ENCODE measurements around the gene HORMAD2.

Gene HORMAD2, protein sequence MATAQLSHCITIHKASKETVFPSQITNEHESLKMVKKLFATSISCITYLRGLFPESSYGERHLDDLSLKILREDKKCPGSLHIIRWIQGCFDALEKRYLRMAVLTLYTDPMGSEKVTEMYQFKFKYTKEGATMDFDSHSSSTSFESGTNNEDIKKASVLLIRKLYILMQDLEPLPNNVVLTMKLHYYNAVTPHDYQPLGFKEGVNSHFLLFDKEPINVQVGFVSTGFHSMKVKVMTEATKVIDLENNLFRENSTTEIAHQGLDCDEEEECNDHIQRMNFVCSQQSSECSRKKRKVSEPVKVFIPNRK

GRCh38 chr22:30079952-30080533 is at the start of gene HORMAD2:
Gene HORMAD2, plus strand, starts transcription at chr22:30080464. Its CDS starts 13,489 bp downstream, at chr22:30093953.
- DNase-seq (ENCODE audit: low read depth): no peak

- no peak for DNase-seq (ENCODE audit: low read depth)
Measured at GRCh38 chr22:30031328-30031727, 48.9 kb upstream of the HORMAD2 start.

DNA sequence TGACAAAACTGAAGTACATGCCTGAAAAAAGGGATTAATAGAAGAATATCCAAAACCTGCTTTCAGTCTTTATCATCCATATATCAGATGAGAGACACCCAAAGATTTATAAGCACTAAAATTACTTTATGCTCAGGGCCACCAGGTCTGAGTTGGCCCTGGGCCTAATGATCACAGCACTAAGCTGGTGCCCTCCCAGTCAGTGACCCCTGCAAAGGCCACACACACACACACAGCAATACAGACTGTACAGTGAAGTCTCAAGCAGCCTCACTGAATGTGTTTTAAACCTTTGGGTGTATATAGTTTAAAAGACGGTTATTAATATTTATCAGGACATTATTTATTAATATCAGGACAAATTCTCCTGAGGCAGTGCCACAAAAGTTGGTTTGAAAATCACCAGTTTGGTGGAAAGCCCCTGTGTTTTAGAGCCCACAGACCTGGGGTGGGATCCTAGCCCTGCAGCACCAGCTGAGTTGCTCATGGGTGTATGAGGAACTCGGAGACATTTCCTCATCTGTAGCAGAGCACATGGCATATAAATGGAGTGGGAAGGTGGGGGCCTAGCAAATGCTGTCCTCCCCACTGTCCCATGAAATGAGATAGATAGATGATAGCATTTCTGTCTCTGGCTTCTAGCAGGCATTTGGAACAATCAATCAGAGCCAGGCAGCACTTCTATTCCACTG is 48.4 kb upstream of the HORMAD2 start:
- no peak for DNase-seq (ENCODE audit: low read depth)

DNA sequence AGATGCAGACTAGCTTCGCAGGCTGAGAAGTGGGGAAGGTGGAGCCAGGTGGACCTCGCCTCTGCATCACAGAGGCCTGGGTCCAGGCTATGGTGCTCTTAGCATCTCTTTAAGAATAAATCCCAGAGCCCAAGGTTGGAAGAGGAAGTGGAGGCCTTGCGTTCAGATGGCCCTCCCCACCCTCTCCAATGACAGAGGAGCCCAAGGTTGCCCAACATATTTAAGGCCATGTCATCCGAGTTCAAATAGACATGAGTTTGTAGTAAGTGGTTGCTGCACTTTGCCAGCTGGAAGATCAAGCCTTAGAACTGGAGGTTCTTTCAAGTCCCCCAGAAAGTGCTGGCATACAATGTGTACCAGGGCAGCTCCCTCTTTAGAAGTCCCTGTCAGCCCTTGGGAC is 47.1 kb upstream of the HORMAD2 start:
- no peak for DNase-seq (ENCODE audit: low read depth)

DNA sequence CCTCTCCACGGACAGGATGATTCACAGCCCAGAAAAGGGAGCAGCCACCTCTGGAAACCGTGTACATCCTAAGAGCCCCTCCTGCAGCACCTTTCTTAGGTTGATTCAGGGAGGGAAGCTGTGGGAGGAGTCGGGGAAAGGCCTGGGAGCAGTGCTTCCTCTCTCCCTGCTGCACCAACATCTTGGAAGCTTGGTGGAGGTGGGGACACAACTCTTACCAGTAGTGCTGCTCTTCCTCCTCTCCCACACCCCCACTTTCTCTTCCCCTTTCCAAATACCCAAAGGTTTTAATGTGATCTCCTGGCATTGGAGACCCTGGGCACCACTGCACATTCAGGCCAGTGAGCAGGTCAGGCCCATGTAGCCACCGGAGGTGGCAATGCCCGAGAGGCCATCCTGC is 46.4 kb upstream of the HORMAD2 start:
- DNase-seq (ENCODE audit: low read depth): no peak

DNA sequence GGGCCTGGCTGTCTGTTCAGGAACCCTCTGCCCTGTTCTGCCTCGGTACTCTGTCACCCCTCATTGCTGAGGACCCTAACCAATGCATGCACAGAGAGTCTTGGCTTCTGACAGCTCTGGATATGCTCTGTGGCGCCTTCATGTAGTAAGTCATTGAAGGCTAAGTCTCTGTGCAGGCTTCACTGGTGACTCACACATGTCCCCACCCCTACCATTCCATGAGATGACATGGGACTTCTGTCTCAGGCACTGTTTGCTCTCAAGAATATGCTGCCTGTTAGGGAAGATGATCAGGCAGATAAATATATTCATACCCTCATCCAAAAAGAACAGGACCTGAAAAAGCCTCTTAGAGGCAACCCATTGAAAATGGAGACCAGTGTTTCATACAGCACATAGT is 43.6 kb upstream of the HORMAD2 start:
- no peak for DNase-seq (ENCODE audit: low read depth)

GRCh38 chr22:30038219-30038618 is 42.0 kb upstream of the HORMAD2 start:
- no peak for DNase-seq (ENCODE audit: low read depth)

DNA sequence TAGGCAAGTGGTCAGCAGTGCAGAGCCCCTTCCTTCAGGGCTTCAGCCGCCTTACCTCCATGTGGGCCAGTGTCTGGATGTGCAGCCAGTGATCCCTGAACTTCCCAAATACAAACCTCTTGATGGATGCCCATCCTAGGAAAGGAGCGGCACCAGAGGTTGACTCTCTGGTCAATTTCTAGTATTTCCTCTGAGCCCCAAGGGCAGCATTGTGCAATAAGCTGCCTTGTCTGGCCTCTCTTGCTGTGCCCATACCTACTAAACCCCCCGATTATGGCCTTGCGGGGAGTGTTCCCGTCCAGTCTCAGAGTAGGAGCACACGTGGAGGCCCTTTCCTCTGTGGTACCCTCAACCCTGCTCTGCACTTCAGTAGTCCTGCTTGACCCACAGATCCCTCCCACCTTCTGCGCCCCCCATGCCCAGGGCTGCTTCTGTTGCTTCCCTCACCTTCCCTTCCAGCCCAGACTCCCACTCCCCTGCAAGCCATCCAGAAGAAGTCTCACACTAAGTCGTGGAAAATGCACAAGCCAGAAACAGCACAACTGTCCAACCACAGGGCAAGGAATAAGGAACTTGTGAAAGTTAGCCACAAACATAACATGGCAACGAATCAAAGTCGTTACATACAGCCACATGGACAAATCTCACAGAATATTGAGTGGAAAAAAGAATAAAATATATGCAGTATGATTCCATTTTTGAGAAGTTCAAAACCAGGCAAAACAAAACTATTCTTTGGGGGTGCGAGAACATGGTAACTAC is 39.6 kb upstream of the HORMAD2 start:
- no peak for DNase-seq (ENCODE audit: low read depth)

- DNase-seq (ENCODE audit: low read depth): no peak
Measured at GRCh38 chr22:30041475-30041874, 38.8 kb upstream of the HORMAD2 start.

DNA sequence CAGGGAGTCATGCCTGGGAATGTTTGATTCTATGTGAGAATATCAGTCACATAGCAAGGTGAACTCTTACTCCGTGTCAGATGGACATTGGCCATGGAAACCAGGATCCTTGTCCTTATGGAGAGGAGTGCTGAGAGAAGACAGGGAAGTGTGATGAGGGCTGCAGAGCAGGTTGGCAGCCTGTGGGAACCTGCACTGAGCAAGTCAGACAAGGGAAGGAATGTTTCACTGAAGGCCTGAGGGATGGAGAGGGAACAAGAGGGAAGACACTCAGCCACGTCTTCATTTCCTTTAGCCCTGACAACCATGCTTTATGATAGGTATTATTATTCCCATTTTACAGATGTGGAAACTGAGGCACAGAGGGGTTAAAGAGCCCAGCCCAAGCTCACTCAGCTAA is 38.4 kb upstream of the HORMAD2 start:
- DNase-seq (ENCODE audit: low read depth): no peak

- no peak for DNase-seq (ENCODE audit: low read depth)
Measured at GRCh38 chr22:30043161-30043560, 37.1 kb upstream of the HORMAD2 start.

GRCh38 chr22:30044369-30044768 is 35.9 kb upstream of the HORMAD2 start:
- DNase-seq (ENCODE audit: low read depth): no peak

- DNase-seq (ENCODE audit: low read depth): no peak
Measured at GRCh38 chr22:30044881-30045493, 35.3 kb upstream of the HORMAD2 start.

DNA sequence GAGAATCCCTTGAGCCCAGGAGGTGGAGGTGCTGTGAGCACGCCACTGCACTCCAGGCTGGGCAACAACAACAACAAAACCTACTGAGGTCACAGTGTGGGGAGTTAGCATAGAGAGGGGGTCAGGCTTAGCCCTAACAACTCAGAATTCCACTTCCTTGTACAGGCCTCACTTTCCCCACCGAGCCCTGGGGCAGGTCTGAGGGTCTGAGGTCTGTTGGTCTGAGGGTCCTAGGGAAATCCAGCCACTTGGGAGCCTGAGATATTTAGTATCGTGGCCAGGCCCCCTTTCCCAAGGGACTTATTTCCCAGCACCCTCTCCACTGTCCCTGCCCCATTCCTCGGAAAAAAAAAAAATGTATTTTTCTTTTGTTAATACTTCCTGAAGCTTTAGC is 34.8 kb upstream of the HORMAD2 start:
- no peak for DNase-seq (ENCODE audit: low read depth)

GRCh38 chr22:30045901-30046715 is 34.2 kb upstream of the HORMAD2 start:
- no peak for DNase-seq (ENCODE audit: low read depth)

DNA sequence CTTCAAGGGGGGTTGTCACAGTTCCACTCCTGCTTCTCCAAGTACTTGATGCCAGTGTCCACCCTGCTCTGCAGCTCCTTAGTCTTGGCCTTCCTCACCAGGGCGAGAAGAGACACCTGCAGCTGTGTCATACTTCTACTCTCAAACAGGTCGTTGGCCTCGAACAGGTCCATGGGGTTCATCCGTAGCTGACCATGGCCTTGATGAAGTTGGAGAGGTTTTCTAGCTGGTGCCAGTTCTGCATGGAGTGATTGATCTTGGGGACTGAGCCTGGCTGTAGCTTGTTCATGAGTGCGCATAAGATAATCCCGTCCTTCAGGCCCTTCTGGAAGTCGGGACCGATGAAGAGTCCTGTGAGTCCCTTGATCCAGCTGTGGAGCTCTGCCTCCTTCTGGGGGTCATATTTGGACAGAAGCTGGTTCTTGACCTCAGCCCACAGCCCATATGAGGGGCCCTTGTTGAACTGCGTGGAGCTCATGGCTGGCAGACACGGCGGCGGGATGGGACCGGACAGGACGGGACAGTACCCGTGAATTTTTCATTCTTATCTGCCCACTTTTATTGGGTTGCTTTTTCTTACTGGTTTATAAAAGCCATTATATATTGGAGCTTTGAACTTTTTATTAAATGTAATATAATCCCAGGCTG is 33.4 kb upstream of the HORMAD2 start:
- no peak for DNase-seq (ENCODE audit: low read depth)

DNA sequence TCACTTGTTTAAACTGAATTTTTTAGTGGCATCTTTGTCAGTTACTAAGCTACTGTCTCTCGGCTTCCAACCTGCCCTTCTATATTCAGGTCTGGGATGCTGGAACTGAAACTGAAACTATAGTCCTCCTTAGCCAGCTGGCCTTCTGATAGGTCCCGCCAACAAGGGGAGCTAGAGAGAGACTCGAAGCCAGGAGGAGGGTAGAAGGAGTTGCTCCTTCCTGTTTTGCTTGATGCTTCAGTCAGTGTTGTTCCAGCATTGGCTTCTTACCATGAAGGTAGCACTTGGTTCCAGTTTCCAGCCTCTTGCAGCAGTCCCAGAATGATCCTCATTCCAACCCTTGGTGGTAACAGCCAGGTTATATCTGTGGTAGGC is 32.9 kb upstream of the HORMAD2 start:
- no peak for DNase-seq (ENCODE audit: low read depth)

DNA sequence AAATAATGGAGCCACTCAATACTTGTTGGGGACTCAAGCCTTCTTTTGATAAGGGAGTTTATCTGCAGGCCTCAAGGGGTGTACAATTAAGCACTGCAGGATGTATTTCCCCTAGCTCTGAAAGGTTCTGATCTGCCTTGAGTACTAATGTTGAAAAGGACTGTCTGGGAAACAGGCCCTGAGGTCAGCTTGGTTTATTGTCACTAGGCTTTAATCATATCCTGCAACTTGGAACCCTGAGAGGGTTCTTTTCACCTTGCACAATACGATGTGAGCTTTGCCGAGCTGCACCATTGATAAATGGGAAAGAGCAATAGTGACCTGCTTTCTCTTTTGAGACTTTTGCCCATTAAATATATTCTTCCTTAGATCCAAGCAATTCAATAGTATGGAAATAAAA is 31.6 kb upstream of the HORMAD2 start:
- no peak for DNase-seq (ENCODE audit: low read depth)

DNA sequence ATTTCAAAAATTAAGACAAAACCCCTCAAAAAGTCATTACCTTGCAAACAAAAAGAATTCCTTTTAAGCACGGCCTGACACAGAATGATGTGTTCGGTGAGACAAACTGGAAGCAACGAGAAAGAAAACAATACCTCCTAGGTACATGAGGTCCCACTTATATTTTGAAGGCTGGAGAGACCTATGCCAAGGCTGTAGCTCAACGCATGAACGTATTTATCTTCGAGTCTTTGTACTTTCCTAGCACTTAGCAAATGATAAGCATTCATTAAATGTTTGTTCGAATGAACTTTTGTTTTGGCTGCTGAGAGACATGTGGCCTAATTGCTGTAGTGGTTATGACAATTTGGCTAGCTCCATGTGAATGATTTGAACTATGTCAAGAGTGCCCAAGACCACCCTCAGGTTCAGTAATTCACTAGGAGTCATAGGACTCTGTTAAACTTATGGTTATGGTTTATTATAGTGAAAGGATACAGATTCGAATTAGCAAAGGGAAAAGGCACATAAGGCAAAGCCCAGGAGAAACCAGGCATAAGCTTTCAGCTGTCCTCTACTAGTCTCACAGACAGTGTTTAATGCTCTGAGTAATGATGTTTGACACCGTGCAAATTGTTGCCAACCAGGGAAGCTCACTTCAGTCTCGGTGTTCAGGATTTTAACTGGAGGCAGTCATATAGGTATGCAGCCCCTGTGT is 26.0 kb upstream of the HORMAD2 start:
- no peak for DNase-seq (ENCODE audit: low read depth)

DNA sequence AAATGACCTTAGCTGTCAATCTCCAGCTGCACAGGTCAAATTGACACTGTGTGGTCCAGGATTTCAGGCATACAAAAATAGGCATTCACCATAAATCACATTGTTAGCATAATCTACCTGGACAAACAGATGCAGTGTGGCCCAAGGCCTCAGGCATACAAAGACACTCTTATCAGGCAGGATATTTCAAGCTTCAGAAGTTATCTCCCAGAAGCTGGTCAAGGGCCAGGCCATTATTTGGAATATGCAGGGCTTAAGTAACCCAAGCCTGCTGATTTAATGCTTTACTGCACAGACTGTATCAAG is 25.5 kb upstream of the HORMAD2 start:
- DNase-seq (ENCODE audit: low read depth): no peak

GRCh38 chr22:30056015-30056414 is 24.2 kb upstream of the HORMAD2 start:
- no peak for DNase-seq (ENCODE audit: low read depth)
